Tibial nerve (tissue), 3 donors: Measurements from ENCODE around the gene RAP1GAP2.

Experiments
- POLR2A ChIP-seq, 2 donors: fragments of 450-650 bp; IDR thresholded peaks; one replicate each; pipeline ENCODE4 v1.6.1; 2017; ENCODE audit warnings: antibody characterized with exemption in 2 of 2, mild to moderate bottlenecking in 2 of 2, moderate library complexity in 2 of 2
- TF ChIP-seq, protein P1 (sequence below), 5 experiments: fragments of 200-600 bp in 3 of 5; fragments of 450-650 bp in 2 of 5; sonication (generic) in 3 of 5; IDR thresholded peaks; one replicate each; pipeline ENCODE4 v1.5.1; 2016 to 2019; ENCODE audit warnings: antibody characterized with exemption in 5 of 5, mild to moderate bottlenecking in 3 of 5, moderate library complexity in 2 of 5

DNA sequence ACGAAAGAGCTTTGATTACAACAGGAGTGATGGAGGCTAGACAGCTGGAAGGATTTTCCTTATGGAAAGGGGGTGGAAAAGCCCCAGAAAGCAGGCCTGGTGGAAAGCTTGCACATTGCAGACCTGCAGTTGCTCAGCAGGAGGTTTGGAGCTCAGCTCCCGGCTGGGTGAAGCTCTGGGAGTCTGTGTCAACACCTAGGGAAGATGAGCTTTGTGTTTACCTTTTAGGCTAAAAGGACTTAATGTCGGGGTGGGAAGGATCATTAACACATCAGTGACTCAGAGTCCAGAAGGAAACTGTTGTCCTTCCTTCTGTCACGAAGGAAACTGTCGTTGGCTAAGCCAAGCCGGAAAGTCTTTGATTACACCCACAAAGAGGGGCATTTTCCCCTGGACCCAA lies 48.2 kb downstream of the RAP1GAP2 start:
- no peak for TF ChIP-seq POLR2A (IDR thresholded peaks at IDR 0.05)
- TF ChIP-seq, protein P1, sequence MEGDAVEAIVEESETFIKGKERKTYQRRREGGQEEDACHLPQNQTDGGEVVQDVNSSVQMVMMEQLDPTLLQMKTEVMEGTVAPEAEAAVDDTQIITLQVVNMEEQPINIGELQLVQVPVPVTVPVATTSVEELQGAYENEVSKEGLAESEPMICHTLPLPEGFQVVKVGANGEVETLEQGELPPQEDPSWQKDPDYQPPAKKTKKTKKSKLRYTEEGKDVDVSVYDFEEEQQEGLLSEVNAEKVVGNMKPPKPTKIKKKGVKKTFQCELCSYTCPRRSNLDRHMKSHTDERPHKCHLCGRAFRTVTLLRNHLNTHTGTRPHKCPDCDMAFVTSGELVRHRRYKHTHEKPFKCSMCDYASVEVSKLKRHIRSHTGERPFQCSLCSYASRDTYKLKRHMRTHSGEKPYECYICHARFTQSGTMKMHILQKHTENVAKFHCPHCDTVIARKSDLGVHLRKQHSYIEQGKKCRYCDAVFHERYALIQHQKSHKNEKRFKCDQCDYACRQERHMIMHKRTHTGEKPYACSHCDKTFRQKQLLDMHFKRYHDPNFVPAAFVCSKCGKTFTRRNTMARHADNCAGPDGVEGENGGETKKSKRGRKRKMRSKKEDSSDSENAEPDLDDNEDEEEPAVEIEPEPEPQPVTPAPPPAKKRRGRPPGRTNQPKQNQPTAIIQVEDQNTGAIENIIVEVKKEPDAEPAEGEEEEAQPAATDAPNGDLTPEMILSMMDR (IDR thresholded peaks at IDR 0.05), result no peak
